Measurements from ENCODE around the gene FOXP1. TPM values are rescaled to one million over a fixed set of nuclear protein-coding genes. Genes with fewer than 3 reads are reported as not detected.

FOXP1 gene
- total and polyA plus RNA-seq, 12 donors, result 7.6 to 42.7 (median 24.3) TPM

GRCh38 chr3:71315431-71315830 lies 268.1 kb downstream of the FOXP1 start:
- intact Hi-C loops (cut with DNase I), result no loop called here
- 83 to 97% (median 92%) methylated on average over 2 of the region's 2 CpGs for WGBS, 4 donors
- TF ChIP-seq POLR2A (IDR thresholded peaks at IDR 0.05), result no peak
- TF ChIP-seq CTCF (IDR thresholded peaks at IDR 0.05), result no peak
- Histone ChIP-seq H3K36me3 (replicated peaks in 1 of 2) (no peaks in the 10 kb centered on the region), H3K27me3 (no peaks in the 10 kb centered on the region), H3K4me3 (no peak overlapping the region), H3K27ac (no peak overlapping the region), H3K9me3 (replicated peaks in 1 of 3) (no peaks in the 10 kb centered on the region), H3K4me1 (replicated peaks in 1 of 2) (peaks cover 0 to 5% of the 10 kb centered on the region in 2 donors)
- DNase-seq, result no peak

- Histone ChIP-seq H3K4me3 (no peak overlapping the region), H3K4me1 (replicated peaks in 1 of 2) (peaks cover 0 to 5% of the 10 kb centered on the region in 2 donors), H3K27me3 (no peaks in the 10 kb centered on the region), H3K27ac (no peak overlapping the region), H3K9me3 (replicated peaks in 1 of 3) (no peaks in the 10 kb centered on the region), H3K36me3 (replicated peaks in 1 of 2) (no peaks in the 10 kb centered on the region)
- intact Hi-C loops (cut with DNase I), result no loop called here
- no peak for TF ChIP-seq CTCF (IDR thresholded peaks at IDR 0.05)
- no peak for TF ChIP-seq POLR2A (IDR thresholded peaks at IDR 0.05)
- no peak for DNase-seq
- 90 to 98% (median 94%) methylated on average over 2 of the region's 2 CpGs for WGBS, 4 donors
These were observed 269.7 kb downstream of the FOXP1 start for GRCh38 chr3:71313844-71314243.

GRCh38 chr3:71312461-71312860 lies 271.1 kb downstream of the FOXP1 start:
- intact Hi-C loops (cut with DNase I), result no loop called here
- Histone ChIP-seq H3K4me1 (replicated peaks in 1 of 2) (no peaks in the 10 kb centered on the region), H3K27me3 (no peaks in the 10 kb centered on the region), H3K36me3 (replicated peaks in 1 of 2) (no peaks in the 10 kb centered on the region), H3K27ac (no peak overlapping the region), H3K9me3 (replicated peaks in 1 of 3) (no peaks in the 10 kb centered on the region), H3K4me3 (no peak overlapping the region)
- no peak for TF ChIP-seq CTCF (IDR thresholded peaks at IDR 0.05)
- TF ChIP-seq POLR2A (IDR thresholded peaks at IDR 0.05), result no peak
- 76 to 91% (median 83%) methylated on average over 5 of the region's 5 CpGs for WGBS, 4 donors
- DNase-seq, result no peak

GRCh38 chr3:71311661-71312046 lies 271.9 kb downstream of the FOXP1 start:
- Histone ChIP-seq H3K27ac (no peak overlapping the region), H3K36me3 (replicated peaks in 1 of 2) (no peaks in the 10 kb centered on the region), H3K9me3 (replicated peaks in 1 of 3) (no peaks in the 10 kb centered on the region), H3K4me3 (no peak overlapping the region), H3K27me3 (no peaks in the 10 kb centered on the region), H3K4me1 (replicated peaks in 1 of 2) (no peaks in the 10 kb centered on the region)
- WGBS, 4 donors, result 93 to 97% (median 94%) methylated on average over 3 of the region's 3 CpGs
- TF ChIP-seq CTCF (IDR thresholded peaks at IDR 0.05), result no peak
- no peak for TF ChIP-seq POLR2A (IDR thresholded peaks at IDR 0.05)
- DNase-seq, result no peak
- intact Hi-C loops (cut with DNase I), result no loop called here

Data from adrenal gland (tissue), 12 donors.